A549 (cell line): ENCODE data around the gene IGSF3.

Experiments
- CEBPB ChIP-seq, 2 experiments: fragments of >200 bp in 1 of 2; sonication (Bioruptor Twin) in 1 of 2; formaldehyde crosslinking in 1 of 2; IDR thresholded peaks; 2 replicates each; pipeline ENCODE4 v1.6.1; 2012 to 2016
- FOSL2 ChIP-seq, 2 experiments: fragments of 450-650 bp in 1 of 2; fragments of >200 bp in 1 of 2; sonication (Bioruptor Twin) in 1 of 2; formaldehyde crosslinking; IDR thresholded peaks; 2 replicates each; pipeline versions ENCODE4 v1.5.0 to v1.6.1; 2016 to 2020; ENCODE audit warnings: mild to moderate bottlenecking in 1 of 2, moderate library complexity in 1 of 2
- POLR2A ChIP-seq: IDR thresholded peaks from 2 replicates; pipeline ENCODE4 v1.6.1; 2012; ENCODE audit warnings: mild to moderate bottlenecking, low read length
- RAD21 ChIP-seq, 2 experiments: fragments of >200 bp in 1 of 2; sonication (Bioruptor Twin) in 1 of 2; formaldehyde crosslinking in 1 of 2; IDR thresholded peaks in 1 of 2; conservative IDR thresholded peaks in 1 of 2; 2 replicates in 1 of 2; 3 replicates in 1 of 2; pipeline ENCODE4 v1.6.1; 2012 to 2018; ENCODE audit warnings: inconsistent platforms in 1 of 2
- ZFP36 ChIP-seq: fragments of 450-650 bp; IDR thresholded peaks from 2 replicates; pipeline ENCODE4 v1.6.1; 2014; ENCODE audit warnings: borderline replicate concordance; ENCODE audit not compliant: partially characterized antibody
- TF ChIP-seq, protein P1 (sequence below): fragments of >200 bp; sonication (Bioruptor Twin); formaldehyde crosslinking; IDR thresholded peaks from 3 replicates; pipeline ENCODE4 v1.5.1; 2016

DNA sequence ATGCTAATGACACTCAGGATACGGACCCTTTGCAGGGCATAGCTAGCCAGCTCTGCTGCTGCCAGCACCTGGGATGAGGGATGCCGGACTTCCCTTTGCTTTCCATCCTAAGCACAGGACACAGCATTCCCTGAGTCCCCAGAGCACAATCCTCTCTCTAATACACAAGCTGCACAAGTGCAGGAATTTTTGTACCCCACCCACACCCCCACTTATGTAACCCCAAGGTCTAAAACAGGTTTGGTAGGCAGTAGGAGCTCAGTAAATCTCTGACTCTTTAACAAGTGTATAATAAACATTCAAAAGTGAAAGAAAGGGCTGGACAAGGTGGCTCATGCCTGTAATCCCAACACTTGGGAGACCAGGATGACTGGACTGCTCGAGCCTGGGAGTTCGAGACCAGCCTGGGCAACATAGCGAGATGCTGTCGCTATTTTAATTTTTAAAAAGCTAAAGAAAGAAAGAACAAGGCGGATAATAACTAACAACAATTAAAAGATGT is 42.2 kb upstream of the IGSF3 start:
- TF ChIP-seq FOSL2 (IDR thresholded peaks at IDR 0.05) (no peak), FOSL2 (CRISPR knock-in tag; IDR thresholded peaks at IDR 0.05) (no peak), ZFP36 (no peak), POLR2A (no peak), RAD21 (conservative IDR thresholded peaks at IDR 0.05 in 1 of 2, IDR thresholded peaks at IDR 0.05 in 1 of 2) (no peak), CEBPB (IDR thresholded peaks at IDR 0.05) (no peak)
- TF ChIP-seq, protein P1, sequence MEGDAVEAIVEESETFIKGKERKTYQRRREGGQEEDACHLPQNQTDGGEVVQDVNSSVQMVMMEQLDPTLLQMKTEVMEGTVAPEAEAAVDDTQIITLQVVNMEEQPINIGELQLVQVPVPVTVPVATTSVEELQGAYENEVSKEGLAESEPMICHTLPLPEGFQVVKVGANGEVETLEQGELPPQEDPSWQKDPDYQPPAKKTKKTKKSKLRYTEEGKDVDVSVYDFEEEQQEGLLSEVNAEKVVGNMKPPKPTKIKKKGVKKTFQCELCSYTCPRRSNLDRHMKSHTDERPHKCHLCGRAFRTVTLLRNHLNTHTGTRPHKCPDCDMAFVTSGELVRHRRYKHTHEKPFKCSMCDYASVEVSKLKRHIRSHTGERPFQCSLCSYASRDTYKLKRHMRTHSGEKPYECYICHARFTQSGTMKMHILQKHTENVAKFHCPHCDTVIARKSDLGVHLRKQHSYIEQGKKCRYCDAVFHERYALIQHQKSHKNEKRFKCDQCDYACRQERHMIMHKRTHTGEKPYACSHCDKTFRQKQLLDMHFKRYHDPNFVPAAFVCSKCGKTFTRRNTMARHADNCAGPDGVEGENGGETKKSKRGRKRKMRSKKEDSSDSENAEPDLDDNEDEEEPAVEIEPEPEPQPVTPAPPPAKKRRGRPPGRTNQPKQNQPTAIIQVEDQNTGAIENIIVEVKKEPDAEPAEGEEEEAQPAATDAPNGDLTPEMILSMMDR = no peak
